ENCODE results near the gene ELOVL7. TPM values are rescaled to one million over a fixed set of nuclear protein-coding genes. Genes with fewer than 3 reads are reported as not detected.

ELOVL7 gene
- total RNA-seq, 4 donors from 2014 or later: 2.4 to 13.1 (median 4.4) TPM

DNA sequence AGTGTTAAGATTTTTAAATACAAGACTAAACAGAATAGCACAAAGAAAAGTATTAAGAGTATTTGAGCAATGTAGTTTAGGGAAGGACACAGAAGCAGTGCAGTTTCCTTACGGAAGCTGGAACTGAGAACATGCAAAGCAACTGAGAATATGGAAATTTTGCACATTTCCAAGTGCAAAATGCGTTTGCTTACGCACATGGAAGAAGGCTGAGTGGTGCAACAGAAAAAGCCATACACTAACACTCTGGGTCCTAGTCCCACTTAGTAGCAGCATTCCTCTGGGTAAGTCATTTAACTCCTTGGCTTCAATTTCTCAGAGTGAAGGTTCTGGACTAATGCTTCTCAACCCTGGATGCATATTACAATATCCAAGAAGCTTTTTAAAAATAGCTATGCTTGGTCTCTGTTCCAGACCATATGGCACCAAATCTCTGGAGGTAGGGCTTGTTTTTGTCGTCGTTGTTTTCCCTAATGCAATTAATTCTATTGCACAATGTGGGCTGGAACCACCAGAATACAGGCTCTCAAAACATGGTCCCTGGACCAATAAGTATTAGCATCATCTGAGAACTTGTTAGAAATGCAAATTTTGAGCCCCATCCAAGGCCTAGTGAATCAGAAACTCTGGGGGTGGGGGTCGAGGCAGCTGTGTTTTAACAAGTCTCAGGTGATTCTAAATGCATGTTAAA, 78.9 kb downstream of the ELOVL7 start:
- Histone ChIP-seq H3K4me3 (no peak overlapping the region), H3K36me3 (no peaks in the 10 kb centered on the region), H3K4me1 (no peaks in the 10 kb centered on the region), H3K27me3 (no peaks in the 10 kb centered on the region), H3K9me3 (no peaks in the 10 kb centered on the region), H3K27ac (no peak overlapping the region)
- ATAC-seq: no peak
- TF ChIP-seq EP300 (IDR thresholded peaks at IDR 0.05): no peak
- no peak for TF ChIP-seq POLR2AphosphoS5 (IDR thresholded peaks at IDR 0.05)
- no peak for TF ChIP-seq POLR2A (IDR thresholded peaks at IDR 0.05)
- TF ChIP-seq, protein P1, sequence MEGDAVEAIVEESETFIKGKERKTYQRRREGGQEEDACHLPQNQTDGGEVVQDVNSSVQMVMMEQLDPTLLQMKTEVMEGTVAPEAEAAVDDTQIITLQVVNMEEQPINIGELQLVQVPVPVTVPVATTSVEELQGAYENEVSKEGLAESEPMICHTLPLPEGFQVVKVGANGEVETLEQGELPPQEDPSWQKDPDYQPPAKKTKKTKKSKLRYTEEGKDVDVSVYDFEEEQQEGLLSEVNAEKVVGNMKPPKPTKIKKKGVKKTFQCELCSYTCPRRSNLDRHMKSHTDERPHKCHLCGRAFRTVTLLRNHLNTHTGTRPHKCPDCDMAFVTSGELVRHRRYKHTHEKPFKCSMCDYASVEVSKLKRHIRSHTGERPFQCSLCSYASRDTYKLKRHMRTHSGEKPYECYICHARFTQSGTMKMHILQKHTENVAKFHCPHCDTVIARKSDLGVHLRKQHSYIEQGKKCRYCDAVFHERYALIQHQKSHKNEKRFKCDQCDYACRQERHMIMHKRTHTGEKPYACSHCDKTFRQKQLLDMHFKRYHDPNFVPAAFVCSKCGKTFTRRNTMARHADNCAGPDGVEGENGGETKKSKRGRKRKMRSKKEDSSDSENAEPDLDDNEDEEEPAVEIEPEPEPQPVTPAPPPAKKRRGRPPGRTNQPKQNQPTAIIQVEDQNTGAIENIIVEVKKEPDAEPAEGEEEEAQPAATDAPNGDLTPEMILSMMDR (IDR thresholded peaks at IDR 0.05): no peak
- WGBS, 2 donors (ENCODE audit: low coverage in 1 of 2): 63 to 66% methylated on average over 5 of the region's 6 CpGs

DNA sequence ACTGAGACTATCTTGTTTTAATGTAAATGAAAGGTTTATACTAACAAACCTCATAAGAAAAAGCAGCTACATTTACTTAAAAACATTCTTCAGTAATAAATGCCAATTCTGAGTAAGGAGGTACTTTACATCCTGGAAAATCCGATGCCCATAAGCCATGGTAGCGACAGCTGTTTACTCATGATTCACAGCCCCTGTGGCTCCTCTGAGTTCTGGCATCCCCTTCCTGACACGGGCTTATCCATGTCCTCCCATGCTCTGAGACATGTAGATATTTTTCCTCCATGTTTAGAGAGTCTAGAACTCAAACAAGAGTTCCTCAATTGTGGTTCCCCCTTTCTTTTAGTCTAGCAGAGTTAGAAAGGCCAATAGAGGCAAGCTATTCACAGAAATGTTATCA, 81.0 kb downstream of the ELOVL7 start:
- no peaks in the 10 kb centered on the region for H3K27me3 ChIP-seq
- H3K36me3 ChIP-seq: no peaks in the 10 kb centered on the region
- no peak overlapping the region for H3K27ac ChIP-seq
- ATAC-seq: no peak
- TF ChIP-seq, protein P1 (IDR thresholded peaks at IDR 0.05): no peak
- TF ChIP-seq POLR2AphosphoS5 (IDR thresholded peaks at IDR 0.05): no peak
- TF ChIP-seq POLR2A (IDR thresholded peaks at IDR 0.05): no peak
- no peak for TF ChIP-seq EP300 (IDR thresholded peaks at IDR 0.05)
- WGBS, 2 donors (ENCODE audit: low coverage in 1 of 2): 47 to 48% methylated on average over 2 to 3 of the region's 3 CpGs
- H3K4me3 ChIP-seq: no peak overlapping the region
- no peaks in the 10 kb centered on the region for H3K9me3 ChIP-seq
- no peaks in the 10 kb centered on the region for H3K4me1 ChIP-seq

DNA sequence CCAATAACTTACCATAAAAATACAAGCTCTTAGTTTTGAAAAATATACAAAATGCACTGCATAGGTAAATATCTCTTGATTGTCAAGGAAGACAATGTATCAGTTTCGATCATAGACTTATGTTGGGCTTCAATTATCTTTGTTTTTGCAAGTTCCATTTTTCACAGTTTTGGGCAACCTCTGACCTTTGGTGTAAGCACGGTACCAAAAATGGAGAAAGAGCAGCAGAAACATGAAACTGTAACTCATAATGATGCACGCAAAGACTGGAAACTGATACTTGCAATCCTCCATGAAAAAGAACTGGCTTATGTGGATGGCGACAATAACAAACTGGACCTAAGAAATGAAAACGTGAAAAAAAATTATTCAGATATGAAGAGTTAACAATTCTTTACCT, 89.6 kb downstream of the ELOVL7 start:
- no peak overlapping the region for H3K27ac ChIP-seq
- no peaks in the 10 kb centered on the region for H3K36me3 ChIP-seq
- no peak for ATAC-seq
- no peaks in the 10 kb centered on the region for H3K9me3 ChIP-seq
- no peak overlapping the region for H3K4me3 ChIP-seq
- H3K4me1 ChIP-seq: no peaks in the 10 kb centered on the region
- 75 to 93% methylated on average over 4 to 5 of the region's 5 CpGs for WGBS, 2 donors (ENCODE audit: low coverage in 1 of 2)
- no peaks in the 10 kb centered on the region for H3K27me3 ChIP-seq
- TF ChIP-seq, protein P1 (IDR thresholded peaks at IDR 0.05): no peak
- TF ChIP-seq POLR2A (IDR thresholded peaks at IDR 0.05): no peak
- no peak for TF ChIP-seq POLR2AphosphoS5 (IDR thresholded peaks at IDR 0.05)
- no peak for TF ChIP-seq EP300 (IDR thresholded peaks at IDR 0.05)

DNA sequence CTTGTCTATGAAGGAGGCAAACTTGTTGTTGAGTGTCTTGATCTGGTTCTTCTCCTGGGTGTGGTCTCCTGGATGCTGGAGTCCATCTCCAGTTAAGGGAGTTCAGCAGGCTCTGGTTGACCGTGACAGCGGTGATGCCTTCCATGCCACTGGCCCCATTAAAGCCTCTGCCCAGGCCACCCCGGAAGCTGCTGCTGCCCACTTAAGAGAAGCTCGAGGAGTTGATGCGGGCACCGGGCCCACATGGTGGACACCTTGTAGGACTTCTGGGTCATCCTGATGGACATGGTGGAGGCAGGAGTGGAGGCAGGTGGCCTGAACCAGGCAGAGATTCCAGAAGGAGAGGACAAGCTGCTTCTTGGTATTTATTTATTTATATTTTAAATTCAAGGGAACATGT, 99.4 kb downstream of the ELOVL7 start:
- Histone ChIP-seq H3K9me3 (peaks cover 0 to 17% (median 0%) of the 10 kb centered on the region in 3 donors), H3K36me3 (no peaks in the 10 kb centered on the region), H3K27ac (no peak overlapping the region), H3K4me3 (no peak overlapping the region), H3K4me1 (no peaks in the 10 kb centered on the region), H3K27me3 (no peaks in the 10 kb centered on the region)
- no peak for ATAC-seq
- 100% methylated on average over 2 of the region's 6 CpGs; no CpG with 5 or more reads in 1 of the 2 donors for WGBS, 2 donors (ENCODE audit: low coverage in 1 of 2)
- no peak for TF ChIP-seq EP300 (IDR thresholded peaks at IDR 0.05)
- no peak for TF ChIP-seq POLR2A (IDR thresholded peaks at IDR 0.05)
- TF ChIP-seq, protein P1 (IDR thresholded peaks at IDR 0.05): no peak
- TF ChIP-seq POLR2AphosphoS5 (IDR thresholded peaks at IDR 0.05): no peak
